HTR-8/SVneo (cell line): Measurements from ENCODE around the gene ZNF264.
A peak's percentile ranks its signal among the peaks of the same experiment; 100 is the strongest.
"Not testable (repeated sequence)": the region's sequence is repeated elsewhere in the genome, so short reads cannot be mapped to it uniquely, and the experiment has no call there.

ENCODE experiments used
- DNase-seq: peaks from one replicate; pipeline ENCODE4 v3.0.0; 2011; ENCODE audit warnings: low spot score, mixed read lengths; ENCODE audit not compliant: insufficient read length
- FAIRE-seq: peaks from 2 replicates; lab custom pipeline; 2011; peaks lifted over from hg19 to GRCh38; lab: Jason Lieb, UNC

Gene ZNF264

GRCh38 chr19:57242821-57243220 lies 51.5 kb downstream of the ZNF264 start:
- DNase-seq (no peak), FAIRE-seq (no peak)

- DNase-seq (no peak), FAIRE-seq (no peak)
Observed at GRCh38 chr19:57244513-57244912, 53.2 kb downstream of the ZNF264 start.

GRCh38 chr19:57245066-57245465 lies 53.8 kb downstream of the ZNF264 start:
- FAIRE-seq (no peak), DNase-seq (no peak)

GRCh38 chr19:57245959-57246358 lies 54.7 kb downstream of the ZNF264 start:
- FAIRE-seq, result no peak
- no peak for DNase-seq

GRCh38 chr19:57248646-57249045 lies 57.3 kb downstream of the ZNF264 start:
- FAIRE-seq (no peak), DNase-seq (no peak)

GRCh38 chr19:57249329-57249728 lies 58.0 kb downstream of the ZNF264 start:
- DNase-seq, result no peak
- FAIRE-seq, result peak; percentile 94

- not testable (repeated sequence) for DNase-seq, FAIRE-seq
Observed at GRCh38 chr19:57253767-57254166, 62.5 kb downstream of the ZNF264 start.

GRCh38 chr19:57262044-57262443 lies 70.7 kb downstream of the ZNF264 start:
- FAIRE-seq, result no peak
- no peak for DNase-seq

- no peak for FAIRE-seq
Observed at GRCh38 chr19:57263244-57263741, 72.0 kb downstream of the ZNF264 start.

GRCh38 chr19:57267291-57267690 lies 76.0 kb downstream of the ZNF264 start:
- no peak for FAIRE-seq
- no peak for DNase-seq

More at GRCh38 chr19:57263244-57263741, 72.0 kb downstream of the ZNF264 start:
- DNase-seq, result no peak

GRCh38 chr19:57269515-57270250 lies 78.4 kb downstream of the ZNF264 start:
- peak; percentile 12 for DNase-seq
- FAIRE-seq, result no peak

GRCh38 chr19:57271280-57271679 lies 80.0 kb downstream of the ZNF264 start:
- FAIRE-seq (no peak), DNase-seq (no peak)
